ENCODE data around the gene PPM1H. TPM values are rescaled to one million over a fixed set of nuclear protein-coding genes. Genes with fewer than 3 reads are reported as not detected.

PPM1H gene
- total RNA-seq, 1 experiment from 2014 or later: 37.1 TPM

DNA sequence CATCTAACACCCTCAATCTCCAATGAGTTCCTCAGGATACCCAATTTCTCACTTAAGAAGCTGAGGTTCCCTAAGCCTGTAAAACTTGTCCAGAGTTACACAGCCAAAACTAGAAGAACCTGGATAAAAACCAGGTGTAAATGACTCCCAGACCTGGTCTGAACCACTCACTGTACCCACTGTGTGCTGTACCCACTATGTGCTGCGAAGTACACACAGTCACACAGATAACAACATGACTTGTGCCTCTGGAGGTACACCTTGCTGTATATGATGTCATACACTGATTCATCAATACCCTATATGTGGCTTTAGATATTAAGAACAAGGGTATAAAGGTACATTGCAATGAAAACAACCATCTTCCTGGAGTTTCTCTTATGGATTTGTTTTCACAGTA lies 66.1 kb downstream of the PPM1H start (continued):
- no peak for TF ChIP-seq KAT7 (CRISPR knock-in tag; IDR thresholded peaks at IDR 0.05; ENCODE audit: borderline replicate concordance)

- DNase-seq (ENCODE audit: low spot score) (peak; percentile 15), ATAC-seq (peak; percentile 85)
- Mint-ChIP-seq H3K27ac (peak overlapping the region; percentile 44; the same call in 1 of the 2 replicates), H3K9me3 (peaks cover 5% of the 10 kb centered on the region), H3K27me3 (ENCODE audit: low read depth) (no peaks in the 10 kb centered on the region; the same call in 1 of the 2 replicates), H3K36me3 (no peaks in the 10 kb centered on the region), H3K4me3 (no peak overlapping the region), H3K4me1 (peaks cover 42% of the 10 kb centered on the region)
- ChIA-PET CTCF (interaction anchor here (0.7 to 1.2 kb wide), 2 partner anchors 49 to 54 kb away, joined by 3 read pairs; no protein-coding TSS in a partner anchor), POLR2A (no interaction called here)
- TF ChIP-seq TP53 (CRISPR knock-in tag; IDR thresholded peaks at IDR 0.05): no peak
- 0 out of 2 replicates have a peak, but pooled peaks have one; percentile 2 for TF ChIP-seq ETV6 (CRISPR knock-in tag; IDR thresholded peaks at IDR 0.05)
Measured at GRCh38 chr12:62866451-62867082, 68.4 kb downstream of the PPM1H start.

- DNase-seq (ENCODE audit: low spot score) (peak; percentile 54), ATAC-seq (peak; percentile 63)
- H3K4me1 Mint-ChIP-seq: peaks cover 48% of the 10 kb centered on the region
- peaks cover 2% of the 10 kb centered on the region for H3K9me3 Mint-ChIP-seq
- POLR2A ChIA-PET: no interaction called here
- CTCF ChIA-PET: no interaction called here
- TF ChIP-seq NFE2L1 (CRISPR knock-in tag; IDR thresholded peaks at IDR 0.05) (no peak), ETV6 (CRISPR knock-in tag; IDR thresholded peaks at IDR 0.05) (0 out of 2 replicates have a peak, but pooled peaks have one; percentile 16)
- H3K27me3 Mint-ChIP-seq (ENCODE audit: low read depth): no peaks in the 10 kb centered on the region; the same call in 1 of the 2 replicates
- H3K36me3 Mint-ChIP-seq: no peaks in the 10 kb centered on the region
- 0 out of 2 replicates have a peak overlapping the region, but pooled peaks have one; percentile 44 for H3K27ac Mint-ChIP-seq
- no peak overlapping the region for H3K4me3 Mint-ChIP-seq
Measured at GRCh38 chr12:62865937-62866336, 69.0 kb downstream of the PPM1H start.

- H3K27ac Mint-ChIP-seq: no peak overlapping the region
- DNase-seq (ENCODE audit: low spot score) (no peak), ATAC-seq (no peak)
- no peaks in the 10 kb centered on the region for H3K36me3 Mint-ChIP-seq
- CTCF ChIA-PET: interaction anchor here (0.6 kb wide), 1 partner anchor 95 kb away, joined by 3 read pairs; no protein-coding TSS in a partner anchor
- H3K4me1 Mint-ChIP-seq: peaks cover 57% of the 10 kb centered on the region
- H3K9me3 Mint-ChIP-seq: no peaks in the 10 kb centered on the region
- H3K4me3 Mint-ChIP-seq: no peak overlapping the region
- POLR2A ChIA-PET: no interaction called here
- H3K27me3 Mint-ChIP-seq (ENCODE audit: low read depth): no peaks in the 10 kb centered on the region; the same call in 1 of the 2 replicates
- TF ChIP-seq SOX15 (CRISPR knock-in tag; IDR thresholded peaks at IDR 0.05): no peak
- TF ChIP-seq, protein P1, sequence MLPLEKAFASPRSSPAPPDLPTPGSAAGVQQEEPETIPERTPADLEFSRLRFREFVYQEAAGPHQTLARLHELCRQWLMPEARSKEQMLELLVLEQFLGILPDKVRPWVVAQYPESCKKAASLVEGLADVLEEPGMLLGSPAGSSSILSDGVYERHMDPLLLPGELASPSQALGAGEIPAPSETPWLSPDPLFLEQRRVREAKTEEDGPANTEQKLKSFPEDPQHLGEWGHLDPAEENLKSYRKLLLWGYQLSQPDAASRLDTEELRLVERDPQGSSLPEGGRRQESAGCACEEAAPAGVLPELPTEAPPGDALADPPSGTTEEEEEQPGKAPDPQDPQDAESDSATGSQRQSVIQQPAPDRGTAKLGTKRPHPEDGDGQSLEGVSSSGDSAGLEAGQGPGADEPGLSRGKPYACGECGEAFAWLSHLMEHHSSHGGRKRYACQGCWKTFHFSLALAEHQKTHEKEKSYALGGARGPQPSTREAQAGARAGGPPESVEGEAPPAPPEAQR (CRISPR knock-in tag; IDR thresholded peaks at IDR 0.05): no peak
- no peak for TF ChIP-seq ZNF425 (CRISPR knock-in tag; conservative IDR thresholded peaks at IDR 0.05)
- no peak for TF ChIP-seq ZNF512 (CRISPR knock-in tag; IDR thresholded peaks at IDR 0.05; ENCODE audit: borderline replicate concordance)
- TF ChIP-seq, protein P2, sequence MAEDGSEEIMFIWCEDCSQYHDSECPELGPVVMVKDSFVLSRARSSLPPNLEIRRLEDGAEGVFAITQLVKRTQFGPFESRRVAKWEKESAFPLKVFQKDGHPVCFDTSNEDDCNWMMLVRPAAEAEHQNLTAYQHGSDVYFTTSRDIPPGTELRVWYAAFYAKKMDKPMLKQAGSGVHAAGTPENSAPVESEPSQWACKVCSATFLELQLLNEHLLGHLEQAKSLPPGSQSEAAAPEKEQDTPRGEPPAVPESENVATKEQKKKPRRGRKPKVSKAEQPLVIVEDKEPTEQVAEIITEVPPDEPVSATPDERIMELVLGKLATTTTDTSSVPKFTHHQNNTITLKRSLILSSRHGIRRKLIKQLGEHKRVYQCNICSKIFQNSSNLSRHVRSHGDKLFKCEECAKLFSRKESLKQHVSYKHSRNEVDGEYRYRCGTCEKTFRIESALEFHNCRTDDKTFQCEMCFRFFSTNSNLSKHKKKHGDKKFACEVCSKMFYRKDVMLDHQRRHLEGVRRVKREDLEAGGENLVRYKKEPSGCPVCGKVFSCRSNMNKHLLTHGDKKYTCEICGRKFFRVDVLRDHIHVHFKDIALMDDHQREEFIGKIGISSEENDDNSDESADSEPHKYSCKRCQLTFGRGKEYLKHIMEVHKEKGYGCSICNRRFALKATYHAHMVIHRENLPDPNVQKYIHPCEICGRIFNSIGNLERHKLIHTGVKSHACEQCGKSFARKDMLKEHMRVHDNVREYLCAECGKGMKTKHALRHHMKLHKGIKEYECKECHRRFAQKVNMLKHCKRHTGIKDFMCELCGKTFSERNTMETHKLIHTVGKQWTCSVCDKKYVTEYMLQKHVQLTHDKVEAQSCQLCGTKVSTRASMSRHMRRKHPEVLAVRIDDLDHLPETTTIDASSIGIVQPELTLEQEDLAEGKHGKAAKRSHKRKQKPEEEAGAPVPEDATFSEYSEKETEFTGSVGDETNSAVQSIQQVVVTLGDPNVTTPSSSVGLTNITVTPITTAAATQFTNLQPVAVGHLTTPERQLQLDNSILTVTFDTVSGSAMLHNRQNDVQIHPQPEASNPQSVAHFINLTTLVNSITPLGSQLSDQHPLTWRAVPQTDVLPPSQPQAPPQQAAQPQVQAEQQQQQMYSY (CRISPR knock-in tag; IDR thresholded peaks at IDR 0.05): no peak
- TF ChIP-seq NR3C1 (CRISPR knock-in tag; conservative IDR thresholded peaks at IDR 0.05; ENCODE audit: low read depth): no peak
- TF ChIP-seq ESRRA (CRISPR knock-in tag; IDR thresholded peaks at IDR 0.05; ENCODE audit: borderline replicate concordance): no peak
- TF ChIP-seq, protein P3, sequence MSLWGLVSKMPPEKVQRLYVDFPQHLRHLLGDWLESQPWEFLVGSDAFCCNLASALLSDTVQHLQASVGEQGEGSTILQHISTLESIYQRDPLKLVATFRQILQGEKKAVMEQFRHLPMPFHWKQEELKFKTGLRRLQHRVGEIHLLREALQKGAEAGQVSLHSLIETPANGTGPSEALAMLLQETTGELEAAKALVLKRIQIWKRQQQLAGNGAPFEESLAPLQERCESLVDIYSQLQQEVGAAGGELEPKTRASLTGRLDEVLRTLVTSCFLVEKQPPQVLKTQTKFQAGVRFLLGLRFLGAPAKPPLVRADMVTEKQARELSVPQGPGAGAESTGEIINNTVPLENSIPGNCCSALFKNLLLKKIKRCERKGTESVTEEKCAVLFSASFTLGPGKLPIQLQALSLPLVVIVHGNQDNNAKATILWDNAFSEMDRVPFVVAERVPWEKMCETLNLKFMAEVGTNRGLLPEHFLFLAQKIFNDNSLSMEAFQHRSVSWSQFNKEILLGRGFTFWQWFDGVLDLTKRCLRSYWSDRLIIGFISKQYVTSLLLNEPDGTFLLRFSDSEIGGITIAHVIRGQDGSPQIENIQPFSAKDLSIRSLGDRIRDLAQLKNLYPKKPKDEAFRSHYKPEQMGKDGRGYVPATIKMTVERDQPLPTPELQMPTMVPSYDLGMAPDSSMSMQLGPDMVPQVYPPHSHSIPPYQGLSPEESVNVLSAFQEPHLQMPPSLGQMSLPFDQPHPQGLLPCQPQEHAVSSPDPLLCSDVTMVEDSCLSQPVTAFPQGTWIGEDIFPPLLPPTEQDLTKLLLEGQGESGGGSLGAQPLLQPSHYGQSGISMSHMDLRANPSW (CRISPR knock-in tag; conservative IDR thresholded peaks at IDR 0.05; ENCODE audit: low read depth): no peak
- no peak for TF ChIP-seq E2F1 (CRISPR knock-in tag; IDR thresholded peaks at IDR 0.05)
- TF ChIP-seq TEAD1 (CRISPR knock-in tag; IDR thresholded peaks at IDR 0.05): no peak
Measured at GRCh38 chr12:62865065-62865464, 69.9 kb downstream of the PPM1H start.

All from WTC11 (cell line).